Mononuclear cell (primary cell): ENCODE results near the gene MAP3K5. TPM values are rescaled to one million over a fixed set of nuclear protein-coding genes. Genes with fewer than 3 reads are reported as not detected.

Experiments
- H3K27me3 ChIP-seq: 2 replicates; pipeline ENCODE4 v1.6.0; 2011; ENCODE audit warnings: low read length, control low read depth; ENCODE audit not compliant: insufficient read depth
- H3K4me1 ChIP-seq: 2 replicates; pipeline ENCODE4 v1.5.1; 2011; ENCODE audit warnings: mild to moderate bottlenecking, low read length, control low read depth; ENCODE audit not compliant: insufficient read depth
- H3K4me3 ChIP-seq: 2 replicates; pipeline ENCODE4 v1.5.1; 2011; ENCODE audit warnings: mild to moderate bottlenecking, low read length, moderate library complexity
- H3K9me3 ChIP-seq: 2 replicates; pipeline ENCODE4 v1.5.1; 2011; ENCODE audit warnings: low read depth, mild to moderate bottlenecking, control low read depth, low read length
- total RNA-seq: library from RNA; depleted of rRNA; stranded (reverse); fragments of >200 nt; gene quantifications from one replicate; pipeline ENCODE4 v1.2.3, GENCODE V29; 2012

The MAP3K5 gene
- total RNA-seq, 1 donor: 27.8 TPM

- Histone ChIP-seq H3K4me1 (peaks cover 21% of the 10 kb centered on the region), H3K9me3 (no peaks in the 10 kb centered on the region), H3K27me3 (no peaks in the 10 kb centered on the region), H3K4me3 (no peak overlapping the region)
Measured at GRCh38 chr6:136737374-136737844, 54.9 kb downstream of the MAP3K5 start.

GRCh38 chr6:136736281-136736960, 55.9 kb downstream of the MAP3K5 start:
- no peak overlapping the region for H3K4me3 ChIP-seq

GRCh38 chr6:136734977-136735376, 57.3 kb downstream of the MAP3K5 start:
- H3K9me3 ChIP-seq: no peaks in the 10 kb centered on the region
- H3K27me3 ChIP-seq: no peaks in the 10 kb centered on the region
- peaks cover 20% of the 10 kb centered on the region for H3K4me1 ChIP-seq
- H3K4me3 ChIP-seq: no peak overlapping the region

More at GRCh38 chr6:136736281-136736960, 55.9 kb downstream of the MAP3K5 start:
- Histone ChIP-seq H3K9me3 (no peaks in the 10 kb centered on the region), H3K4me1 (peaks cover 21% of the 10 kb centered on the region), H3K27me3 (no peaks in the 10 kb centered on the region)

GRCh38 chr6:136732889-136733288, 59.4 kb downstream of the MAP3K5 start:
- Histone ChIP-seq H3K27me3 (no peaks in the 10 kb centered on the region), H3K4me1 (peaks cover 6% of the 10 kb centered on the region), H3K9me3 (no peaks in the 10 kb centered on the region)

GRCh38 chr6:136729832-136730231, 62.4 kb downstream of the MAP3K5 start:
- H3K27me3 ChIP-seq: no peaks in the 10 kb centered on the region
- H3K4me3 ChIP-seq: no peak overlapping the region
- peaks cover 4% of the 10 kb centered on the region for H3K4me1 ChIP-seq
- no peaks in the 10 kb centered on the region for H3K9me3 ChIP-seq

More at GRCh38 chr6:136732889-136733288, 59.4 kb downstream of the MAP3K5 start:
- H3K4me3 ChIP-seq: no peak overlapping the region

GRCh38 chr6:136728976-136729515, 63.2 kb downstream of the MAP3K5 start:
- Histone ChIP-seq H3K27me3 (no peaks in the 10 kb centered on the region), H3K9me3 (no peaks in the 10 kb centered on the region), H3K4me3 (no peak overlapping the region), H3K4me1 (peaks cover 8% of the 10 kb centered on the region)

GRCh38 chr6:136728033-136728939, 64.0 kb downstream of the MAP3K5 start:
- Histone ChIP-seq H3K4me3 (no peak overlapping the region), H3K27me3 (no peaks in the 10 kb centered on the region), H3K4me1 (peaks cover 14% of the 10 kb centered on the region), H3K9me3 (no peaks in the 10 kb centered on the region)

- no peaks in the 10 kb centered on the region for H3K27me3 ChIP-seq
- H3K4me1 ChIP-seq: peaks cover 14% of the 10 kb centered on the region
- no peaks in the 10 kb centered on the region for H3K9me3 ChIP-seq
- no peak overlapping the region for H3K4me3 ChIP-seq
Measured at GRCh38 chr6:136726837-136727557, 65.3 kb downstream of the MAP3K5 start.

GRCh38 chr6:136725124-136725523, 67.2 kb downstream of the MAP3K5 start:
- Histone ChIP-seq H3K27me3 (no peaks in the 10 kb centered on the region), H3K4me1 (peaks cover 23% of the 10 kb centered on the region)

GRCh38 chr6:136723780-136724179, 68.5 kb downstream of the MAP3K5 start:
- peaks cover 29% of the 10 kb centered on the region for H3K4me1 ChIP-seq
- H3K4me3 ChIP-seq: no peak overlapping the region
- no peaks in the 10 kb centered on the region for H3K9me3 ChIP-seq
- H3K27me3 ChIP-seq: no peaks in the 10 kb centered on the region

More at GRCh38 chr6:136725124-136725523, 67.2 kb downstream of the MAP3K5 start:
- H3K9me3 ChIP-seq: no peaks in the 10 kb centered on the region
- H3K4me3 ChIP-seq: no peak overlapping the region

GRCh38 chr6:136721467-136721866, 70.8 kb downstream of the MAP3K5 start:
- Histone ChIP-seq H3K9me3 (no peaks in the 10 kb centered on the region), H3K4me3 (no peak overlapping the region)

GRCh38 chr6:136720045-136720770, 72.1 kb downstream of the MAP3K5 start:
- Histone ChIP-seq H3K4me3 (no peak overlapping the region), H3K4me1 (peaks cover 40% of the 10 kb centered on the region)

More at GRCh38 chr6:136721467-136721866, 70.8 kb downstream of the MAP3K5 start:
- peaks cover 37% of the 10 kb centered on the region for H3K4me1 ChIP-seq
- no peaks in the 10 kb centered on the region for H3K27me3 ChIP-seq

GRCh38 chr6:136719280-136720044, 72.8 kb downstream of the MAP3K5 start:
- Histone ChIP-seq H3K27me3 (no peaks in the 10 kb centered on the region), H3K4me3 (no peak overlapping the region), H3K4me1 (peaks cover 40% of the 10 kb centered on the region), H3K9me3 (no peaks in the 10 kb centered on the region)

More at GRCh38 chr6:136720045-136720770, 72.1 kb downstream of the MAP3K5 start:
- Histone ChIP-seq H3K27me3 (no peaks in the 10 kb centered on the region), H3K9me3 (no peaks in the 10 kb centered on the region)
